Activated CD4-positive, alpha-beta memory T cell treated with anti-CD3 and anti-CD28 coated beads, Interleukin-2, amount 10 ng/mL, durations not matched to agents 7 days and 5 days (primary cell): ENCODE data around the gene CRISPLD2. TPM values are rescaled to one million over a fixed set of nuclear protein-coding genes. Genes with fewer than 3 reads are reported as not detected.

ENCODE experiments used
- CTCF ChIA-PET: fragments of 350-600 bp; sonication (Branson Sonifier 250); formaldehyde crosslinking; loops from one replicate; lab custom pipeline; 2021; ENCODE audit warnings: antibody characterized with exemption, inconsistent platforms; lab: Charles Lee
- POLR2A ChIA-PET: fragments of 350-600 bp; sonication (Branson Sonifier 250); formaldehyde crosslinking; loops from one replicate; lab custom pipeline; 2021; ENCODE audit warnings: antibody characterized with exemption; lab: Charles Lee
- DNase-seq: peaks from one replicate; pipeline ENCODE4 v3.0.0-alpha.2; 2020
- H3K27ac Mint-ChIP-seq: one replicate; pipeline ENCODE4 v1.8.0; 2021; ENCODE audit warnings: mild to moderate bottlenecking, mixed read lengths
- H3K27me3 Mint-ChIP-seq: one replicate; pipeline ENCODE4 v1.8.0; 2021; ENCODE audit warnings: mixed read lengths
- H3K36me3 Mint-ChIP-seq: one replicate; pipeline ENCODE4 v1.8.0; 2021; ENCODE audit warnings: low read depth, mixed read lengths
- H3K4me1 Mint-ChIP-seq: one replicate; pipeline ENCODE4 v1.8.0; 2021; ENCODE audit warnings: mixed read lengths
- H3K4me3 Mint-ChIP-seq: one replicate; pipeline ENCODE4 v1.8.0; 2021; ENCODE audit warnings: mild to moderate bottlenecking, mixed read lengths
- H3K9me3 Mint-ChIP-seq: one replicate; pipeline ENCODE4 v1.8.0; 2021; ENCODE audit warnings: mixed read lengths
- total RNA-seq, 2 experiments: library from RNA; stranded (reverse); gene quantifications; one replicate each; pipeline ENCODE4 v1.2.3, GENCODE V29; 2021

Gene CRISPLD2
- total RNA-seq, 2 experiments from 2014 or later, result 0.18 to 0.23 TPM

DNA sequence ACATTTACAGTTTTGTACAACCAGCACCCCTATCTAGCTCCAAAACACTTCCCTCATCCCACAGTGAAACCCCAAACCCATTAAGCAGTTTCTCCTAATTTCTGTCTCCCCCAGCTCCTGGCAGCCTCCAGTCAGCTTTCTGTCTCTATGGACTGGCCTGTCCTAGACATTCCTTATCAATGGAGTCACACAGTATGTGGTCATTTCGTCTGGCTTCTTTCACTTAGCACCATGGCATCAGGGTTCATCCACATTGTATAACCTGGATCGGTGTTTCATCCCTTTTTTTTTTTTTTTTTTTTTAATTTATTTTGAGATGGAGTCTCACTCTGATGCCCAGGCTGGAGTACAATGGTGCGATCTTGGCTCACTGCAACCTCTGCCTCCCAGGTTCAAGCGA lies 123.0 kb downstream of the CRISPLD2 start:
- DNase-seq, result no peak
- Mint-ChIP-seq H3K27me3 (peaks cover 3% of the 10 kb centered on the region), H3K4me3 (no peak overlapping the region), H3K36me3 (no peaks in the 10 kb centered on the region), H3K27ac (no peak overlapping the region), H3K9me3 (no peaks in the 10 kb centered on the region), H3K4me1 (no peaks in the 10 kb centered on the region)
- ChIA-PET POLR2A (no interaction called here), CTCF (interaction anchor here (0.7 to 1.1 kb wide), 2 partner anchors 11 to 17 kb away, joined by 4 read pairs; no protein-coding TSS in a partner anchor)

DNA sequence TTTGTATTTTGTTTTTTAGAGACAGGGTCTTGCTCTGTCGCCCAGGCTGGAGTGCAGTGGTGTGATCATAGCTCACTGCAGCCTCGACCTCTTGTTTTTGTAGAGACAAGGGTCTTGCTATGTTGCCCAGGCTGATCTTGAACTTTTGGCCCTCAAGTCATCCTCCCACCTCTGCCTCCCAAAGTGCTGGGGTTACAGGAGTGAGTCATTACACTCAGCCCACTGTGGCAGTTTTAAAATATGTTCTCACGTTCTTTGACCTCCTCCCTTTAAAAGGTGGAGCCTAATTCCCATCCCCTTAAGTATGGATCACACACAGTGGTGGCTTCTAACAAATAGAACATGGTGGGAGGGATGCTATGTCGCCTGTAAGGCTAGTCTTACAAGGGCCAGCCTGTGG lies 123.8 kb downstream of the CRISPLD2 start:
- Mint-ChIP-seq H3K27ac (no peak overlapping the region), H3K27me3 (peaks cover 3% of the 10 kb centered on the region), H3K4me3 (no peak overlapping the region), H3K36me3 (no peaks in the 10 kb centered on the region), H3K4me1 (no peaks in the 10 kb centered on the region), H3K9me3 (no peaks in the 10 kb centered on the region)
- CTCF ChIA-PET, result no interaction called here
- no peak for DNase-seq
- POLR2A ChIA-PET, result no interaction called here

DNA sequence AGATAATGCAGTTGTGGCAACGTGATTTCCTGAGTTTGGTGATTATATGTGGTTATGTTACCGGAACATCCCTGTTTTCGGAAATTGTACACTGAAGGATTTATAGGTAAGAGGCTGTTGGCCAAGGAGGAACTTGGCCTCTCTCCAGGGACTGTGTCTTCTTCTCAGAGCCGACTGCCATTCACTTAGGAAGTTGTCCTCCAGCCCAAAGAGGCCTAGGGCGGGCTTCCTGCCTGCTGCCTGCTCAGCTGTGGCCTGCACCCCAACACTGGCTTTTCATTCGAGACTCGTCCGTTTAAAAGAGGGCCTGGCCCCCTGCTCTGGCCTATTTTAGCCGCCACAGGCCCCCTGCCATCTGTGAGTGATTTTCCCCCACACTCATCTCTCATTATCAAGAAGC lies 127.2 kb downstream of the CRISPLD2 start:
- H3K36me3 Mint-ChIP-seq, result no peaks in the 10 kb centered on the region
- H3K4me3 Mint-ChIP-seq, result no peak overlapping the region
- DNase-seq, result no peak
- H3K27ac Mint-ChIP-seq, result no peak overlapping the region
- POLR2A ChIA-PET, result no interaction called here
- H3K27me3 Mint-ChIP-seq, result peaks cover 8% of the 10 kb centered on the region
- CTCF ChIA-PET, result interaction anchor here (0.8 to 1.2 kb wide), 2 partner anchors 24 to 192 kb away, joined by 3 to 4 read pairs; no protein-coding TSS in a partner anchor
- H3K4me1 Mint-ChIP-seq, result peaks cover under 1% of the 10 kb centered on the region
- H3K9me3 Mint-ChIP-seq, result no peaks in the 10 kb centered on the region

DNA sequence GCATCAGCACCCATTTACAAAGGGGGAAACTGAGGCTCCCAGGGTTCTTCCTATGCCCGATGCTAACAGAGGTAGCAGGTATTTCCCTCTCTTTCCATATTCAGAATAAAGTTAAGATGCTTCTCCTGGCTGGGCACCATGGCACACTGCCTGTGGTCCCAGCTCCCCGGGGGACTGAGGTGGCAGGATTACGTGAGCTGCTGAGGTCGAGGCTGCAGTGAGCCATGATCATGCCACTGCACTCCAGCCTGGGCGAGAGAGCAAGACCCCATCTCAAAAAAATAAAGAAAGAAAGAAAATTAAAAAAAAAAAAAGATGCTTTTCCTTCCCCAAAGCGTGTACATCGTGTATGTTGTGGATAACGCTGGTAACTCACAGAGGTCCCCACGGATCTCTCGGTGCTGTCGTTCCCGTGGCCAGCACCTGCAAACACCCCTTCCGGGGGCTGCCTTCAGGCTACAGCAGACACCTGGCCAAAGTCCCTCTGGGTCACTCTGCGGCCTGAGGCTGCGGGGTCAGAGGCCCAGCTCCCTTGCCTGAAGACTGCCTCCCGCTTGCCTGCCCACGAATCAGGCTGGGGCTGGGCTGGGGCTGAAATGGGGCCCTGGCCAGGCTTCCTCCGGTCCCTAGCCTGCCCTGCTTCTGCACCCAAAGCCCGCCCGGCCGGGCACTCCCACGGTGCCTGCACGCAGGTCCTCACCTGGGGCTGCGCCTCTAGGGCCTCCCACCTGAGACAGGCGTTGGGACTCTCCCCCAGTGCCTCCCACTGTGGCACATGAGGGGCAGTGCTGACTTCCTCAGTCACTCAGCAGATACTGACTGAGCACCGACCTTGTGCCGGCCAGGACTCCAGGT lies 128.4 kb downstream of the CRISPLD2 start:
- CTCF ChIA-PET, result no interaction called here
- POLR2A ChIA-PET, result no interaction called here
- no peak for DNase-seq

DNA sequence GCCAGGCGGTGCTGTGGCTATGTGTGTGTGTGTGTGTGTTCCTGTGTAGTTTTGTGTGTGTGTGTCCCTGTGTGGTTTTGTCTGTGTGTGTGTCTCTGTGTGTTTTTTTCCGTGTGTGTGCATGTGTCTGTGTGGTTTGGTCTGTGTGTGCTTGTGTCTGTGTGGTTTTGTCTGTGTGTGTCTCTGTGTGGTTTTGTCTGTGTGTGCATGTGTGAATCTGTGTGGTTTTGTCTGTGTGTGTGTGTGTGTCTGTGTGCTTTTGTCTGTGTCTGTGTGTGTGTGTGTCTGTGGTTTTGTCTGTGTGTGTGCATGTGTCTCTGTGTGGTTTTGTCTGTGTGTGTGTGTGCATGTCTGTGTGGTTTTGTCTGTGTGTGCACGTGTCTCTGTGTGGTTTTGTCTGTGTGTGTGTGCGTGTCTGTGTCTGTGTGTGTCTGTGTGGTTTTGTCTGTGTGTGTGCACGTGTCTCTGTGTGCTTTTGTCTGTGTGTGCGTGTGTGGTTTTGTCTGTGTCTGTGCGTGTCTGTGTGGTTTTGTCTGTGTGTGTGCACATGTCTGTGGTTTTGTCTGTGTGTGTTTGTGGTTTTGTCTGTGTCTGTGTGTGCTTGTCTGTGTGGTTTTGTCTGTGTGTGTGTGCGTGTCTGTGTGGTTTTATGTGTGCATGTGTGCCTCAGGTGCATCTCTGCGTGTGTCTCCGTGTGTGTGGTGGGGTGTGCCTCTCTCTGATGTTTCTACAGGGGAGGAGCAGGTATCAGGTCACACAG lies 129.2 kb downstream of the CRISPLD2 start:
- DNase-seq, result no peak
- H3K36me3 Mint-ChIP-seq, result no peaks in the 10 kb centered on the region
- H3K9me3 Mint-ChIP-seq, result no peaks in the 10 kb centered on the region
- no peak overlapping the region for H3K27ac Mint-ChIP-seq
- ChIA-PET POLR2A (no interaction called here), CTCF (no interaction called here)
- peaks cover 8% of the 10 kb centered on the region for H3K27me3 Mint-ChIP-seq
- no peak overlapping the region for H3K4me3 Mint-ChIP-seq
- H3K4me1 Mint-ChIP-seq, result peaks cover 2% of the 10 kb centered on the region

More for the DNA sequence above, 128.4 kb downstream of the CRISPLD2 start:
- Mint-ChIP-seq H3K4me3 (no peak overlapping the region), H3K4me1 (peaks cover 2% of the 10 kb centered on the region), H3K36me3 (no peaks in the 10 kb centered on the region), H3K27ac (no peak overlapping the region), H3K27me3 (peaks cover 8% of the 10 kb centered on the region), H3K9me3 (no peaks in the 10 kb centered on the region)

DNA sequence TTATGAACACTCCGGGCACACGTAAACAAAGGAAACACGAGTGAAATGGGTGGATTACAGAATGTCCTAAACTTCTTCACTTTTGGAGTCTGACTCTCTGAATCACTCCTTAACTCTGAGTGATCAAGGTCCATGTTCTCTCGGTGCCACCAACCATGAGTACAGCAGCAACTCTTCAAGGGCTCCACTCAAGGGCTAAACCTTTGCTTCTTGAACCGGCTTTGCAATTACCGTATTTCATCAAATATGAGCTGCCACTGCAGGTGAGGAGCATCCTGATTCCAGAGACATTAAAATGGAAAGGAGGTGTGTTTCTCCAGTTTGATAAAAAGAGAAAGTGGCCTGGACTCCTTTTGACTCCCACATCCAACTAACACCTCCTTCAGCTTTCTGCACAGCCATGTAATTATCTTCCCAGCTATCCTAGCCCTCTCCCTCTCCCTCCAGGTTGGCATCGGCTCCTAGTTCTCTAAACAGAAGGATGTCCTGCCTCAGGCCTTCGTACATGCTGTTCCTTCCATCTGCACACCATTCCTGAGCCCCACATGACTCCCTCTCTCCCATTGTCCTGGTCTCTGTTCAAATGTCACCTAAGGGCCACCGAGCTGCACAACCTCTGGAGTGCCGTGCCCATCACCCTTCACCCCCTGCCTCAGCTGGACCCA lies 130.1 kb downstream of the CRISPLD2 start:
- Mint-ChIP-seq H3K4me1 (peaks cover 2% of the 10 kb centered on the region), H3K9me3 (no peaks in the 10 kb centered on the region), H3K27me3 (peaks cover 8% of the 10 kb centered on the region), H3K36me3 (no peaks in the 10 kb centered on the region), H3K27ac (no peak overlapping the region), H3K4me3 (no peak overlapping the region)
- no peak for DNase-seq
- POLR2A ChIA-PET, result no interaction called here
- CTCF ChIA-PET, result interaction anchor here (0.6 to 7.1 kb wide), 4 partner anchors 20 to 720 kb away, joined by 3 to 121 read pairs (median 32); no protein-coding TSS in a partner anchor

DNA sequence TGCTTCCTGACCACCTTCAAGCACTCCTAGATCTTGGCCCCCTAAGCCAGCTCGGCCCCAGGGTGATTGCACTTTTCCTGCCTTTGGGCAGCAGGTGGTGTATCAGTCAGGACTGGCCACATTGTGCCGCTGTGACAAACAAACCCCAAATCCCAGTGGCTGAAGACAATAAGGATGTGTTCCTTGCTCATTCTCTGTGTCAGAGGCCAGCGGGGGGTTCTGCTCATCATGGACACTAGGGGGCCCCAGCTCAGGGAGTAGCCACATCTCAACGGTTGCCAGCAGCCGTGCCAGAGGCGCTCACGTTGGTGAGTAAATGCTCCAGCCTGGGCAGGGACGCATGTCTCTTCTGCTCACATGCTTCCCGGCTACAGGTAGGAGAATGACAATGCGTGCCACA lies 131.1 kb downstream of the CRISPLD2 start:
- Mint-ChIP-seq H3K4me1 (peaks cover 2% of the 10 kb centered on the region), H3K4me3 (no peak overlapping the region), H3K36me3 (no peaks in the 10 kb centered on the region), H3K27ac (no peak overlapping the region), H3K27me3 (peaks cover 5% of the 10 kb centered on the region), H3K9me3 (no peaks in the 10 kb centered on the region)
- DNase-seq, result peak; percentile 47
- CTCF ChIA-PET, result interaction anchor here (1.7 to 7.1 kb wide), 4 partner anchors 17 to 196 kb away, joined by 4 to 121 read pairs (median 32); no protein-coding TSS in a partner anchor
- POLR2A ChIA-PET, result no interaction called here

DNA sequence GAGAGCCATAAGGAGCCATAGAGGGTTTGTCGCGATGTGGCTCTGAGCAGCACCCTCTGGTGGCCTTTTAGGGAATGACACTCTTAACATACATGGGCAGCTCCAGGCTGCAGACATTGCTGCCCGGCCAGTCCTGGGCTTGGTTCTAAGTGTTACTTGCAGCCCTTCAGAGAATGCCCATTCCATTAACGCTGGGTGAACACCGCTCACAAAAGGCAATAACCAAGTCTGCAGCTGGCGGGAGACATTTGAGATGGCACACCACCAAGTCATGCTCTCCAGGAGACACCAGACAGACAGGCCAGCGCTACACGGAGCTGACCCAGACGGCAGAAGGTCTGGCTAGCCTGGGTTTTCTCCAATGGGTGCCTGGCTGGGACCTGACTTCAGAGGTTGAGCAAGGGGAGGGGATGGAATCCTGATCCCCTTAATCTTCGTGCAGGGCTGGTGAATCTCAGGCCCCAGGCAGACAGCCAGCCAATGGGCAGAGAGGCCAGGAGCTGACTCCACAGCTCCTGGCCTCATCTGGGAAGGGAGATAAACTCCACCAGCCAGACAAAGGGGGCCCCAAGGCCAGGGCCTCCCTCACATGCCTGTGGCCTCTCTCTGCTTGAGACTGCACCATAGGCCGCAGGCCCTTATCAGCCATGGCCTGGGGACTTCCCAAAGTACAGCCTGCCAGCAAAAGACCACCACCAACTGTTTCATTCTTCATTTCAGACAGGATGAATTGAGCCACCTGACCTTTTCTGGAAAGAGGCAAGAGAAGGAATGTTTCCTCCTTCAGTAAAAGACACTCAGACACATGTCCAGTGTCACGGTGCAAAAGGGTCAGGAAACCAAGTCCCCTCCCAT lies 132.8 kb downstream of the CRISPLD2 start:
- Mint-ChIP-seq H3K36me3 (no peaks in the 10 kb centered on the region), H3K4me1 (peaks cover 2% of the 10 kb centered on the region), H3K9me3 (no peaks in the 10 kb centered on the region), H3K27me3 (peaks cover 5% of the 10 kb centered on the region), H3K4me3 (no peak overlapping the region), H3K27ac (no peak overlapping the region)
- CTCF ChIA-PET, result interaction anchor here (0.6 to 7.1 kb wide), 23 partner anchors 10 to 1167 kb away, joined by 3 to 121 read pairs (median 4); partner anchors contain the start of gene KIAA0513
- POLR2A ChIA-PET, result interaction anchor here (1.0 kb wide), 1 partner anchor 10 kb away, joined by 3 read pairs; no protein-coding TSS in a partner anchor
- DNase-seq, result peak; percentile 74

DNA sequence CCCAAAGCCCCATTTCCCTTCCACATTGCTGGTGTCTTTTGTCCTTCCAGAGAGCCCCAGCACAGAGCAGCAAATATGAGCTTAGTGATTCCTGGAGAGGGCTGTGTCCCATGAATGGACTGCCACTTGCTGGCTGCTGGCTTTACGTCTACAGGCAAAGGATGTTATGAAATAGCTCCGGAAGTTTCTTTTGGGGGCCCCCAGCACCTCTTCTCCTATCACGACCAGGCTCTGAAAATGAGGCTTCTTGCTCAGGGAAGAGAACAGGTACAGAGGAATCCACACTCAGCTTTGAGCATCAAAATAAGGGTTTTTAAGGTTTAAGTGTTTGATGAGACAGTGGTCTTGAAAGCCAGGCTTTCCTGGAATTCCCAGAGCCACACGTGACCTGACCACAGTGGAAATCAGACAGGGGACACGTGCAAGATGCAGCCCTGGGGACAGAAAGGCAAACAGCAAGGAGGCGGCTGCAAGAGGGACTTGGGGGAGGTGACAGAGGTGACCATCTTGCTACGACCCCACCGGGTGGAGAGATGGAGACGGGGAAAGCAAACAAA lies 133.5 kb downstream of the CRISPLD2 start:
- DNase-seq, result no peak
- Mint-ChIP-seq H3K9me3 (no peaks in the 10 kb centered on the region), H3K4me1 (peaks cover 2% of the 10 kb centered on the region), H3K27ac (no peak overlapping the region), H3K27me3 (peaks cover 5% of the 10 kb centered on the region), H3K4me3 (no peak overlapping the region), H3K36me3 (no peaks in the 10 kb centered on the region)
- ChIA-PET CTCF (interaction anchor here (0.8 to 7.1 kb wide), 12 partner anchors 9 to 330 kb away, joined by 3 to 121 read pairs (median 5); no protein-coding TSS in a partner anchor), POLR2A (no interaction called here)

DNA sequence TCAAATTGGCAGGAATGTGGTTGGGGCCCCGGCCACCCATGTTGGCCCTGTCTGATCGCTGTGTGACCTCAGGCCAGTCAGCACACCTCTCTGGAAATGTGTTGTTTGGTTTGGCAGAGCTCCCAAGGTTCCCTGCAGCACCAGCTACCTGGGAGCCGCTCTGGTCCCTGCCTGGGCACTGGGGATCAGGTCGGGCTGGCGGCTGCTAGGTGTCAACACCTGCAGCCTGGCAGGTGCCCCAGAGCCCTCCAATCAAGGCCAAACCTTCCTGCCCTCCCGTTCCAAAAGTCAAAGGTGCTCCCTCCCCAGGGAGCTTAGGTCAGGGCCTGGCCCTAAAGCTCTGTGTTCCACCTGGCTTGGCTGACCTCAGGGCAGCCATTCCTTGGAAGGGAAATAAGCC lies 135.6 kb downstream of the CRISPLD2 start:
- CTCF ChIA-PET, result interaction anchor here (1.4 to 7.1 kb wide), 3 partner anchors 15 to 201 kb away, joined by 3 to 121 read pairs (median 60); no protein-coding TSS in a partner anchor

DNA sequence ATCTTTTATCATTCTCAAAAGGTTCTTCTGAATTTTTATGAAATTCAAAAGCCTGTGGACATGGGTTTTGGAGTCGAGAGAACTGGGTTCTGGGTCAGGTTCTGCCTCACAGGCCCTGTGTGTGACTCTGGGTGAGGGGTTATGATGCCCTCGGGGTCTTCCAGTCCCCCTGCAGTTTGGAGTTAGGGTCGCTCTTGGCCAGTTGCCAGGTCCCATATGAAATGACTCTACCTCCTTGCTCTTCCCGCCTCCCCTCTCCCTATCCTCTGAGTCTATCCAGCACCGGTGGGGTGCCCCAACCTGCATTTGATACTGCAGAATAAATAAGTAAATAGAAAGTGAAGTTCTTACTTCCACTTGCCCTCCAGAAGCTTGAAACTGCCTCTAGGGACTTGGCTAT lies 137.4 kb downstream of the CRISPLD2 start:
- no peak for DNase-seq
- Mint-ChIP-seq H3K27ac (no peak overlapping the region), H3K9me3 (no peaks in the 10 kb centered on the region), H3K36me3 (no peaks in the 10 kb centered on the region), H3K4me1 (no peaks in the 10 kb centered on the region), H3K27me3 (peaks cover 5% of the 10 kb centered on the region), H3K4me3 (no peak overlapping the region)
- POLR2A ChIA-PET, result no interaction called here
- CTCF ChIA-PET, result interaction anchor here (1.8 kb wide), 1 partner anchor 13 kb away, joined by 8 read pairs; no protein-coding TSS in a partner anchor

More for the DNA sequence above, 135.6 kb downstream of the CRISPLD2 start:
- POLR2A ChIA-PET, result no interaction called here
- DNase-seq, result no peak
- Mint-ChIP-seq H3K4me3 (no peak overlapping the region), H3K27ac (no peak overlapping the region), H3K27me3 (peaks cover 7% of the 10 kb centered on the region), H3K4me1 (peaks cover 2% of the 10 kb centered on the region), H3K9me3 (no peaks in the 10 kb centered on the region), H3K36me3 (no peaks in the 10 kb centered on the region)
